ENCODE data around the gene SPEM2. TPM values are rescaled to one million over a fixed set of nuclear protein-coding genes. Genes with fewer than 3 reads are reported as not detected.

The SPEM2 gene
- total RNA-seq, 2 experiments from 2014 or later: not detected

GRCh38 chr17:7429722-7430121, 4.3 kb downstream of the SPEM2 start:
- ChIA-PET CTCF (no interaction called here), POLR2A (interaction anchor here (1.2 kb wide), 1 partner anchor 54 kb away, joined by 4 read pairs; the partner anchor contains the start of gene POLR2A)
- DNase-seq: no peak
- no peaks in the 10 kb centered on the region for H3K36me3 Mint-ChIP-seq (ENCODE audit: low read depth)
- no peak overlapping the region for H3K27ac Mint-ChIP-seq
- H3K4me3 Mint-ChIP-seq: no peak overlapping the region
- H3K4me1 Mint-ChIP-seq: no peaks in the 10 kb centered on the region
- no peaks in the 10 kb centered on the region for H3K9me3 Mint-ChIP-seq
- peaks cover 1% of the 10 kb centered on the region for H3K27me3 Mint-ChIP-seq

- Mint-ChIP-seq H3K27me3 (peaks cover 1% of the 10 kb centered on the region), H3K9me3 (no peaks in the 10 kb centered on the region), H3K36me3 (ENCODE audit: low read depth) (peaks cover 4% of the 10 kb centered on the region), H3K4me1 (peaks cover 10% of the 10 kb centered on the region), H3K4me3 (no peak overlapping the region), H3K27ac (no peak overlapping the region)
- ChIA-PET CTCF (interaction anchor here (1.1 kb wide), 1 partner anchor 8 kb away, joined by 4 read pairs; no protein-coding TSS in a partner anchor), POLR2A (interaction anchor here (1.2 kb wide), 1 partner anchor 141 kb away, joined by 3 read pairs; no protein-coding TSS in a partner anchor)
- DNase-seq: no peak
Observed at GRCh38 chr17:7431231-7431630, 5.8 kb downstream of the SPEM2 start.

- Mint-ChIP-seq H3K4me3 (no peak overlapping the region), H3K27ac (no peak overlapping the region), H3K27me3 (peaks cover 1% of the 10 kb centered on the region), H3K36me3 (ENCODE audit: low read depth) (peaks cover 6% of the 10 kb centered on the region), H3K4me1 (peaks cover 18% of the 10 kb centered on the region), H3K9me3 (no peaks in the 10 kb centered on the region)
- CTCF ChIA-PET: interaction anchor here (0.8 to 1.1 kb wide), 2 partner anchors 9 to 12 kb away, joined by 3 to 4 read pairs; no protein-coding TSS in a partner anchor
- POLR2A ChIA-PET: interaction anchor here (0.7 kb wide), 1 partner anchor 49 kb away, joined by 3 read pairs; no protein-coding TSS in a partner anchor
- no peak for DNase-seq
Observed at GRCh38 chr17:7432296-7432695, 6.9 kb downstream of the SPEM2 start.

GRCh38 chr17:7435676-7436555, 10.5 kb downstream of the SPEM2 start:
- Mint-ChIP-seq H3K27me3 (peaks cover 26% of the 10 kb centered on the region), H3K4me1 (peaks cover 45% of the 10 kb centered on the region), H3K4me3 (peak overlapping the region; percentile 90), H3K27ac (peak overlapping the region; percentile 98), H3K9me3 (no peaks in the 10 kb centered on the region), H3K36me3 (ENCODE audit: low read depth) (peaks cover 20% of the 10 kb centered on the region)
- DNase-seq: peak; percentile 75
- POLR2A ChIA-PET: interaction anchor here (0.8 to 14.4 kb wide), 23 partner anchors 9 to 251 kb away, joined by 3 to 232 read pairs (median 8); partner anchors contain the start of genes ACAP1, CHRNB1, MPDU1 and NEURL4
- CTCF ChIA-PET: interaction anchor here (0.6 to 4.2 kb wide), 37 partner anchors 11 to 408 kb away, joined by 3 to 53 read pairs (median 6); partner anchors contain the start of genes ACADVL, ACAP1, CHRNB1 and DLG4

- peaks cover 45% of the 10 kb centered on the region for H3K4me1 Mint-ChIP-seq
- peak; percentile 85 for DNase-seq
- no peaks in the 10 kb centered on the region for H3K9me3 Mint-ChIP-seq
- H3K36me3 Mint-ChIP-seq (ENCODE audit: low read depth): peaks cover 20% of the 10 kb centered on the region
- ChIA-PET POLR2A (interaction anchor here (1.0 to 14.4 kb wide), 23 partner anchors 9 to 250 kb away, joined by 3 to 232 read pairs (median 8); partner anchors contain the start of genes ACAP1, CHRNB1, MPDU1 and NEURL4), CTCF (interaction anchor here (0.6 to 4.2 kb wide), 39 partner anchors 10 to 407 kb away, joined by 3 to 53 read pairs (median 6); partner anchors contain the start of genes ACADVL, ACAP1, CHRNB1 and DLG4)
- H3K27ac Mint-ChIP-seq: peak overlapping the region; percentile 98
- H3K4me3 Mint-ChIP-seq: peak overlapping the region; percentile 90
- peaks cover 34% of the 10 kb centered on the region for H3K27me3 Mint-ChIP-seq
Observed at GRCh38 chr17:7436556-7437368, 11.3 kb downstream of the SPEM2 start.

- H3K4me1 Mint-ChIP-seq: peaks cover 45% of the 10 kb centered on the region
- H3K27ac Mint-ChIP-seq: peak overlapping the region; percentile 24
- H3K4me3 Mint-ChIP-seq: peak overlapping the region; percentile 90
- DNase-seq: no peak
- H3K36me3 Mint-ChIP-seq (ENCODE audit: low read depth): peaks cover 20% of the 10 kb centered on the region
- H3K9me3 Mint-ChIP-seq: no peaks in the 10 kb centered on the region
- ChIA-PET POLR2A (interaction anchor here (1.0 to 14.4 kb wide), 15 partner anchors 9 to 249 kb away, joined by 3 to 232 read pairs (median 20); partner anchors contain the start of genes ACAP1, CHRNB1, MPDU1 and POLR2A), CTCF (interaction anchor here (0.6 to 4.2 kb wide), 24 partner anchors 9 to 250 kb away, joined by 3 to 53 read pairs (median 8); partner anchors contain the start of genes ACADVL, CHRNB1, DLG4 and FXR2)
- peaks cover 39% of the 10 kb centered on the region for H3K27me3 Mint-ChIP-seq
Observed at GRCh38 chr17:7437369-7437863, 12.0 kb downstream of the SPEM2 start.

GRCh38 chr17:7437950-7438614, 12.7 kb downstream of the SPEM2 start:
- Mint-ChIP-seq H3K27ac (peak overlapping the region; percentile 24), H3K4me1 (peaks cover 45% of the 10 kb centered on the region), H3K4me3 (peak overlapping the region; percentile 69), H3K27me3 (peaks cover 42% of the 10 kb centered on the region), H3K9me3 (no peaks in the 10 kb centered on the region), H3K36me3 (ENCODE audit: low read depth) (peaks cover 20% of the 10 kb centered on the region)
- CTCF ChIA-PET: interaction anchor here (0.7 to 4.2 kb wide), 5 partner anchors 17 to 305 kb away, joined by 3 to 53 read pairs (median 18); partner anchors contain the start of gene NEURL4
- peak; percentile 59 for DNase-seq
- POLR2A ChIA-PET: interaction anchor here (1.5 to 14.4 kb wide), 6 partner anchors 16 to 249 kb away, joined by 3 to 232 read pairs (median 26); partner anchors contain the start of genes ACAP1, MPDU1, POLR2A and SENP3

GRCh38 chr17:7438656-7439460, 13.4 kb downstream of the SPEM2 start:
- Mint-ChIP-seq H3K27ac (no peak overlapping the region), H3K9me3 (no peaks in the 10 kb centered on the region), H3K27me3 (peaks cover 48% of the 10 kb centered on the region), H3K36me3 (ENCODE audit: low read depth) (peaks cover 20% of the 10 kb centered on the region), H3K4me3 (peak overlapping the region; percentile 69), H3K4me1 (peaks cover 45% of the 10 kb centered on the region)
- DNase-seq: no peak
- POLR2A ChIA-PET: interaction anchor here (1.5 to 14.4 kb wide), 3 partner anchors 16 to 103 kb away, joined by 3 to 232 read pairs (median 40); partner anchors contain the start of genes ACAP1, POLR2A, SLC35G6 and ZBTB4
- CTCF ChIA-PET: interaction anchor here (0.7 to 4.2 kb wide), 3 partner anchors 16 to 304 kb away, joined by 3 to 53 read pairs (median 18); no protein-coding TSS in a partner anchor

- H3K27ac Mint-ChIP-seq: no peak within 1 kb of the TSS
- H3K27me3 Mint-ChIP-seq: peaks cover 55% of the 10 kb centered on the region
- H3K4me3 Mint-ChIP-seq: peak within 1 kb of the TSS; percentile 74
- DNase-seq: peak; percentile 22
- ChIA-PET CTCF (interaction anchor here (0.7 to 3.7 kb wide), 3 partner anchors 72 to 395 kb away, joined by 3 to 18 read pairs (median 3); no protein-coding TSS in a partner anchor), POLR2A (interaction anchor here (0.8 to 14.4 kb wide), 5 partner anchors 16 to 122 kb away, joined by 3 to 232 read pairs (median 5); partner anchors contain the start of genes ACAP1, POLR2A, SLC35G6 and ZBTB4)
- no peaks in the 10 kb centered on the region for H3K9me3 Mint-ChIP-seq
- peaks cover 45% of the 10 kb centered on the region for H3K4me1 Mint-ChIP-seq
- peaks cover 20% of the 10 kb centered on the region for H3K36me3 Mint-ChIP-seq (ENCODE audit: low read depth)
Observed at GRCh38 chr17:7439462-7440112, 14.2 kb downstream of the SPEM2 start, which contains the start of gene FGF11. FGF11 (plus strand) TSS chr17:7439512; CDS start chr17:7439621, 109 bp downstream.
